Astrocyte (in vitro differentiated cells and primary cell): ENCODE data around the gene SBF2.

Source experiments
- EZH2 ChIP-seq: IDR thresholded peaks from 2 replicates; pipeline ENCODE4 v1.6.1; 2012; ENCODE audit warnings: mild to moderate bottlenecking, low read length, inconsistent platforms; ENCODE audit not compliant: insufficient read depth
- TF ChIP-seq, protein P1 (sequence below): IDR thresholded peaks from 2 replicates; pipeline ENCODE4 v1.5.1; 2011; ENCODE audit warnings: low read depth, mild to moderate bottlenecking, inconsistent platforms, low read length, moderate library complexity; ENCODE audit not compliant: insufficient read depth

DNA sequence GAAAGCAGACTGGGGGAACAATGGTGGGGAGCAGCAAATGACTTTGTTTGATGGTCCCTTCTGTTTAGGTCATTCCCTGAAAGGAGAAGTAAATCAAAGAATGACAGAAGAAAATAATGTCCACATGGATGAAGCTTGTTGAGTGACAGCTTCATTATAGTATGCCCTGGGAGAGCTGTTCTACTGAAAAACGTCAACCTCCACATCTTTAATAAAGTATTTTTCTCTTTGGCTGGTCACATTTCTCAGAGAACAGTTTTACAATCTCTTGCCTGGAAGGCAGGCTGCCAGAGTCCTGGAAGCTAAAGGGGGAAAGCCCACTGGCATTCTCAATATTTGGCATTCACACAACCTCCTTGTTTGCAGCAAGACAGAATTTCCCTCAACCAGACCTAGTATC lies 342.2 kb downstream of the SBF2 start:
- TF ChIP-seq, protein P1, sequence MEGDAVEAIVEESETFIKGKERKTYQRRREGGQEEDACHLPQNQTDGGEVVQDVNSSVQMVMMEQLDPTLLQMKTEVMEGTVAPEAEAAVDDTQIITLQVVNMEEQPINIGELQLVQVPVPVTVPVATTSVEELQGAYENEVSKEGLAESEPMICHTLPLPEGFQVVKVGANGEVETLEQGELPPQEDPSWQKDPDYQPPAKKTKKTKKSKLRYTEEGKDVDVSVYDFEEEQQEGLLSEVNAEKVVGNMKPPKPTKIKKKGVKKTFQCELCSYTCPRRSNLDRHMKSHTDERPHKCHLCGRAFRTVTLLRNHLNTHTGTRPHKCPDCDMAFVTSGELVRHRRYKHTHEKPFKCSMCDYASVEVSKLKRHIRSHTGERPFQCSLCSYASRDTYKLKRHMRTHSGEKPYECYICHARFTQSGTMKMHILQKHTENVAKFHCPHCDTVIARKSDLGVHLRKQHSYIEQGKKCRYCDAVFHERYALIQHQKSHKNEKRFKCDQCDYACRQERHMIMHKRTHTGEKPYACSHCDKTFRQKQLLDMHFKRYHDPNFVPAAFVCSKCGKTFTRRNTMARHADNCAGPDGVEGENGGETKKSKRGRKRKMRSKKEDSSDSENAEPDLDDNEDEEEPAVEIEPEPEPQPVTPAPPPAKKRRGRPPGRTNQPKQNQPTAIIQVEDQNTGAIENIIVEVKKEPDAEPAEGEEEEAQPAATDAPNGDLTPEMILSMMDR = no peak
- no peak for TF ChIP-seq EZH2
